IMR-90 (cell line): ENCODE measurements around the gene FAM83B. TPM values are rescaled to one million over a fixed set of nuclear protein-coding genes. Genes with fewer than 3 reads are reported as not detected.
"Not testable (repeated sequence)": the region's sequence is repeated elsewhere in the genome, so short reads cannot be mapped to it uniquely, and the experiment has no call there.

ENCODE experiments used
- ATAC-seq: fragments of 200-7000 bp; cut with Tn5 transposase; 2 replicates; pipeline ENCODE4 v1.9.1; 2020; ENCODE audit warnings: low read depth, mild to moderate bottlenecking, moderate library complexity
- BruUV-seq: library from RNA; stranded (reverse); fragments of 400-500 nt; replicated peaks from 2 replicates; lab custom pipeline; 2021; lab: Mats Ljungman, UMichigan
- CTCF ChIA-PET: fragments of 300-600 bp; formaldehyde crosslinking; extraction: SDS; loops from one replicate; lab custom pipeline; 2021; ENCODE audit warnings: antibody characterized with exemption; lab: Yijun Ruan, JAX
- POLR2A ChIA-PET: fragments of 300-600 bp; sonication (Branson Sonifier 250); formaldehyde crosslinking; loops from one replicate; lab custom pipeline; 2022; ENCODE audit warnings: antibody characterized with exemption; ENCODE audit not compliant: unreplicated experiment; lab: Charles Lee
- DNase-seq: peaks from one replicate; pipeline ENCODE4 v3.0.0; 2013
- H2AFZ ChIP-seq: replicated peaks from 2 replicates; pipeline ENCODE3; 2013; ENCODE audit warnings: low read length, mild to moderate bottlenecking; ENCODE audit not compliant: poor library complexity
- H2AK5ac ChIP-seq: 2 replicates; pipeline ENCODE4 v1.6.1; 2013; ENCODE audit warnings: low read depth, low read length, inconsistent platforms
- H2AK9ac ChIP-seq: replicated peaks from 2 replicates; pipeline ENCODE3; 2013; ENCODE audit warnings: mild to moderate bottlenecking, low read depth, low read length, moderate library complexity; ENCODE audit not compliant: poor library complexity
- H2BK120ac ChIP-seq: 2 replicates; pipeline ENCODE4 v1.6.1; 2013; ENCODE audit warnings: low read depth, low read length, inconsistent platforms
- H2BK15ac ChIP-seq: 3 replicates; pipeline ENCODE4 v1.6.1; 2013; ENCODE audit warnings: low read depth, low read length, inconsistent platforms
- H2BK20ac ChIP-seq: 2 replicates; pipeline ENCODE4 v1.6.1; 2013; ENCODE audit warnings: low read depth, mild to moderate bottlenecking, inconsistent platforms, low read length, moderate library complexity
- H2BK5ac ChIP-seq: 2 replicates; pipeline ENCODE4 v1.6.1; 2013; ENCODE audit warnings: mild to moderate bottlenecking, low read depth, low read length, inconsistent platforms; ENCODE audit not compliant: poor library complexity, severe bottlenecking
- H3K14ac ChIP-seq: replicated peaks from 2 replicates; pipeline ENCODE4 v1.6.1; 2013; ENCODE audit warnings: low read depth, low read length, inconsistent platforms
- H3K18ac ChIP-seq: 2 replicates; pipeline ENCODE4 v1.6.1; 2013; ENCODE audit warnings: low read depth, low read length, control low read depth
- H3K23ac ChIP-seq: 2 replicates; pipeline ENCODE4 v1.6.1; 2013; ENCODE audit warnings: low read depth, low read length, inconsistent platforms
- H3K27ac ChIP-seq: 2 replicates; pipeline ENCODE4 v1.5.1; 2013; ENCODE audit warnings: mild to moderate bottlenecking, control low read depth, low read length; ENCODE audit not compliant: insufficient read depth
- H3K27me3 ChIP-seq: 2 replicates; pipeline ENCODE4 v1.6.1; 2013; ENCODE audit warnings: low read length; ENCODE audit not compliant: control insufficient read depth, insufficient read depth
- H3K36me3 ChIP-seq: 2 replicates; pipeline ENCODE4 v1.6.1; 2013; ENCODE audit warnings: low read length, mixed read lengths; ENCODE audit not compliant: control insufficient read depth, insufficient read depth
- H3K4ac ChIP-seq: 2 replicates; pipeline ENCODE4 v1.6.1; 2013; ENCODE audit warnings: low read depth, low read length, inconsistent platforms
- H3K4me1 ChIP-seq: 2 replicates; pipeline ENCODE4 v1.6.1; 2013; ENCODE audit warnings: low read length, mixed read lengths; ENCODE audit not compliant: control insufficient read depth, insufficient read depth
- H3K4me2 ChIP-seq: 2 replicates; pipeline ENCODE4 v1.6.1; 2013; ENCODE audit warnings: low read depth, mild to moderate bottlenecking, control low read depth, low read length, moderate library complexity
- H3K4me3 ChIP-seq: 2 replicates; pipeline ENCODE4 v1.5.1; 2013; ENCODE audit warnings: low read depth, mild to moderate bottlenecking, control low read depth, low read length, moderate library complexity; ENCODE audit not compliant: insufficient read depth
- H3K56ac ChIP-seq: 2 replicates; pipeline ENCODE4 v1.6.1; 2013; ENCODE audit warnings: low read length, inconsistent platforms; ENCODE audit not compliant: insufficient read depth; ENCODE audit errors: extremely low read depth
- H3K79me1 ChIP-seq, 2 experiments: 2 replicates each; pipeline ENCODE4 v1.6.1; 2013; ENCODE audit warnings: low read length in 2 of 2, inconsistent platforms in 1 of 2, low read depth in 1 of 2
- H3K9ac ChIP-seq: 2 replicates; pipeline ENCODE4 v1.6.1; 2013; ENCODE audit warnings: low read depth, low read length, control low read depth
- H3K9me1 ChIP-seq: 2 replicates; pipeline ENCODE4 v1.6.1; 2013; ENCODE audit warnings: low read length, inconsistent platforms; ENCODE audit not compliant: insufficient read depth
- H3K9me3 ChIP-seq: 2 replicates; pipeline ENCODE4 v1.6.1; 2013; ENCODE audit warnings: low read length; ENCODE audit not compliant: control insufficient read depth, insufficient read depth
- H4K20me1 ChIP-seq: 2 replicates; pipeline ENCODE4 v1.6.1; 2013; ENCODE audit warnings: low read length, inconsistent platforms; ENCODE audit not compliant: insufficient read depth
- H4K5ac ChIP-seq: 2 replicates; pipeline ENCODE4 v1.6.1; 2013; ENCODE audit warnings: mild to moderate bottlenecking, low read depth, low read length, control low read depth
- H4K8ac ChIP-seq, 2 experiments: 2 replicates each; pipeline ENCODE4 v1.6.1; 2013; ENCODE audit warnings: low read depth in 2 of 2, low read length in 2 of 2, control low read depth in 1 of 2, inconsistent platforms in 1 of 2
- H4K91ac ChIP-seq: 2 replicates; pipeline ENCODE4 v1.6.1; 2013; ENCODE audit warnings: low read depth, low read length, inconsistent platforms; ENCODE audit not compliant: insufficient read depth
- WGBS, 2 experiments: methylation state at CpG; one replicate each; pipeline versions ENCODE4 v1.1.5 to v1.1.7; 2013; ENCODE audit warnings: missing lambda C conversion rate in 2 of 2; ENCODE audit not compliant: insufficient read length in 1 of 2; ENCODE audit errors: extremely low coverage in 2 of 2; 5-methylcytosine and 5-hydroxymethylcytosine counted together
- dilution Hi-C: fragments of 300-500 bp; cut with HindIII; formaldehyde crosslinking; loops from one replicate; pipeline ENCODE4 v1.14.3; 2018; ENCODE audit warnings: low sequenced_read_pairs; ENCODE audit not compliant: unreplicated experiment
- in situ Hi-C: fragments of 300-500 bp; cut with MboI; formaldehyde crosslinking; loops from 3 replicates; pipeline ENCODE4 v1.14.3; 2019; ENCODE audit warnings: low sequenced_read_pairs, inconsistent platforms, mixed read lengths
- intact Hi-C: fragments of 100-400 bp; cut with micrococcal nuclease; formaldehyde crosslinking; loops from 2 replicates; pipeline ENCODE4 v1.10.0; 2022
- polyA plus RNA-seq, 3 experiments: library from polyadenylated mRNA; depleted of rRNA; stranded (reverse); fragments of >200 nt; gene quantifications; 2 replicates each; pipeline ENCODE4 v1.2.3, GENCODE V29; 2012; ENCODE audit warnings: low replicate concordance in 1 of 3
- total RNA-seq: library from RNA; depleted of rRNA; stranded (reverse); fragments of >200 nt; gene quantifications from 2 replicates; pipeline ENCODE4 v1.2.3, GENCODE V29; 2012

Gene FAM83B
- total and polyA plus RNA-seq, 2 of the 4 experiments (the other 2 are of a cell fraction), result 0.02 to 0.18 TPM

DNA sequence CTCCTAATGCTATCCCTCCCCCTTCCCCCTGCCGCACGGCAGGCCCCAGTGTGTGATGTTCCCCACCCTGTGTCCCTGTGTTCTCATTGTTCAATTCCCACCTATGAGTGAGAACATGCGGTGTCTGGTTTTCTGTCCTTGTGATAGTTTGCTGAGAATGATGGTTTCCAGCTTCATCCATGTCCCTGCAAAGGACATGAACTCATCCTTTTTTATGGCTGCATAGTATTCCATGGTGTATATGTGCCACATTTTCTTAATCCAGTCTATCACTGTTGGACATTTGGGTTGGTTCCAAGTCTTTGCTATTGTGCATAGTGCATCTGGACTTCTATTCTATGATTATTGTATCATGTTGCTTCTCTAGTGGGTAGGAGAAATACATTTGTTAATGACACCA, 35.3 kb downstream of the FAM83B start:
- H2AFZ ChIP-seq, intact Hi-C loops, H3K23ac ChIP-seq, ATAC-seq, H4K8ac ChIP-seq, dilution Hi-C loops, CTCF ChIA-PET, H4K20me1 ChIP-seq, POLR2A ChIA-PET, H2BK120ac ChIP-seq, BruUV-seq, H3K9me1 ChIP-seq, H4K5ac ChIP-seq, H2BK15ac ChIP-seq, H3K9me3 ChIP-seq, H3K4ac ChIP-seq, in situ Hi-C loops, H3K4me1 ChIP-seq, H3K79me1 ChIP-seq, H3K18ac ChIP-seq, H3K27me3 ChIP-seq, H2BK20ac ChIP-seq, H4K91ac ChIP-seq, H3K14ac ChIP-seq, H3K56ac ChIP-seq, H2BK5ac ChIP-seq, H2AK5ac ChIP-seq, H3K36me3 ChIP-seq, H3K4me3 ChIP-seq, H3K27ac ChIP-seq, H3K9ac ChIP-seq, DNase-seq, H3K4me2 ChIP-seq, H2AK9ac ChIP-seq: not testable (repeated sequence)
- no CpG with 5 or more reads among the region's 3 CpGs for WGBS, 2 experiments
